Ovary (tissue), 3 donors: Measurements from ENCODE around the gene THSD4.
"Not testable (repeated sequence)": the region's sequence is repeated elsewhere in the genome, so short reads cannot be mapped to it uniquely, and the experiment has no call there.

ENCODE experiments used
- CTCF ChIP-seq, 3 donors: fragments of 450-650 bp in 2 of 3; fragments of 200-600 bp in 1 of 3; IDR thresholded peaks; one replicate each; pipeline versions ENCODE4 v1.5.1 to v1.8.0; 2016 to 2022; ENCODE audit warnings: antibody characterized with exemption in 3 of 3, mild to moderate bottlenecking in 1 of 3
- EP300 ChIP-seq: sonication (generic); formaldehyde crosslinking; IDR thresholded peaks from one replicate; pipeline ENCODE4 v1.6.1; 2017; ENCODE audit warnings: antibody characterized with exemption
- POLR2A ChIP-seq: fragments of 450-650 bp; IDR thresholded peaks from one replicate; pipeline ENCODE4 v1.6.1; 2017; ENCODE audit warnings: antibody characterized with exemption, mild to moderate bottlenecking, moderate library complexity
- donor health status: DM: no; HTN: no; CAD: no.

- TF ChIP-seq CTCF (IDR thresholded peaks at IDR 0.05); POLR2A; EP300: not testable (repeated sequence)
Observed at GRCh38 chr15:71725207-71725955, 610.1 kb downstream of the THSD4 start.
